Measurements from ENCODE around the gene FAM117A.

The FAM117A gene

GRCh38 chr17:49723423-49723822 is 40.5 kb downstream of the FAM117A start:
- in situ Hi-C loops (cut with MboI; ENCODE audit: low pct_unique_long_range_greater_than_20kb, low sequenced_read_pairs, unreplicated experiment), result loop anchor here (25.0 kb wide), 1 partner anchor 264 kb away; the partner anchor contains the start of gene DLX3
- no peak for DNase-seq (ENCODE audit: low spot score)
- TF ChIP-seq, protein P1, sequence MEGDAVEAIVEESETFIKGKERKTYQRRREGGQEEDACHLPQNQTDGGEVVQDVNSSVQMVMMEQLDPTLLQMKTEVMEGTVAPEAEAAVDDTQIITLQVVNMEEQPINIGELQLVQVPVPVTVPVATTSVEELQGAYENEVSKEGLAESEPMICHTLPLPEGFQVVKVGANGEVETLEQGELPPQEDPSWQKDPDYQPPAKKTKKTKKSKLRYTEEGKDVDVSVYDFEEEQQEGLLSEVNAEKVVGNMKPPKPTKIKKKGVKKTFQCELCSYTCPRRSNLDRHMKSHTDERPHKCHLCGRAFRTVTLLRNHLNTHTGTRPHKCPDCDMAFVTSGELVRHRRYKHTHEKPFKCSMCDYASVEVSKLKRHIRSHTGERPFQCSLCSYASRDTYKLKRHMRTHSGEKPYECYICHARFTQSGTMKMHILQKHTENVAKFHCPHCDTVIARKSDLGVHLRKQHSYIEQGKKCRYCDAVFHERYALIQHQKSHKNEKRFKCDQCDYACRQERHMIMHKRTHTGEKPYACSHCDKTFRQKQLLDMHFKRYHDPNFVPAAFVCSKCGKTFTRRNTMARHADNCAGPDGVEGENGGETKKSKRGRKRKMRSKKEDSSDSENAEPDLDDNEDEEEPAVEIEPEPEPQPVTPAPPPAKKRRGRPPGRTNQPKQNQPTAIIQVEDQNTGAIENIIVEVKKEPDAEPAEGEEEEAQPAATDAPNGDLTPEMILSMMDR (IDR thresholded peaks at IDR 0.05; ENCODE audit: extremely low read depth, insufficient read depth, missing control alignments), result no peak

- no peak for DNase-seq (ENCODE audit: low spot score)
- in situ Hi-C loops (cut with MboI; ENCODE audit: low pct_unique_long_range_greater_than_20kb, low sequenced_read_pairs, unreplicated experiment), result loop anchor here (25.0 kb wide), 1 partner anchor 265 kb away; the partner anchor contains the start of gene DLX3
- TF ChIP-seq, protein P1 (IDR thresholded peaks at IDR 0.05; ENCODE audit: extremely low read depth, insufficient read depth, missing control alignments), result no peak
Measured at GRCh38 chr17:49722066-49722465, 41.9 kb downstream of the FAM117A start.

DNA sequence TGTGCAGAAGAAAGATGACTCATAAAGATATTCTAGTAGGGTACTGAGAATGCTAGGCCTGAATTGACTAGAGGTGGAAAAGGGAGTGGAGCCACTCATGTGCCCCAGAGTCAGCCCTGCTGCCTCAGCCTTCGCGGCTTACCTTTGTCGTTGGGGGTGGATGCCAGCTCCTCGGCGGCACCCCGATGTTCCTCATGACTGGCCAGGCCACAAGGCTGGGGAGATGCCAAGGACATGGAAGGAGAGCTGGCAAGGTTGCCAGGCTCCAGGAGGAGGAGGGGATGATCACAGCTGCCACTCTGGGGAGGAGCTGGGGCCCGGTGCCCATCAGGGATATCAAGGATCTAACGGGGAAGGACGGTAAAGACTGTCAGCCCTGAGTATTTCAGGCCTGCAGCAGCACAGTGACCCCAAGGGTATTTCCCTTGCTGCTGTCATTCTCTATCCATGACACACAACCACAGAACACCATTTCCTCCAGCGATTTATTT is 46.5 kb downstream of the FAM117A start:
- TF ChIP-seq, protein P1 (IDR thresholded peaks at IDR 0.05; ENCODE audit: extremely low read depth, insufficient read depth, missing control alignments), result no peak
- in situ Hi-C loops (cut with MboI; ENCODE audit: low pct_unique_long_range_greater_than_20kb, low sequenced_read_pairs, unreplicated experiment), result loop anchor here (25.0 kb wide), 1 partner anchor 270 kb away; the partner anchor contains the start of gene DLX3
- DNase-seq (ENCODE audit: low spot score), result no peak

- in situ Hi-C loops (cut with MboI; ENCODE audit: low pct_unique_long_range_greater_than_20kb, low sequenced_read_pairs, unreplicated experiment), result loop anchor here (25.0 kb wide), 1 partner anchor 270 kb away; the partner anchor contains the start of gene DLX3
- TF ChIP-seq, protein P1 (IDR thresholded peaks at IDR 0.05; ENCODE audit: extremely low read depth, insufficient read depth, missing control alignments), result no peak
- no peak for DNase-seq (ENCODE audit: low spot score)
Measured at GRCh38 chr17:49716668-49717364, 47.1 kb downstream of the FAM117A start.

- DNase-seq (ENCODE audit: low spot score), result no peak
- in situ Hi-C loops (cut with MboI; ENCODE audit: low pct_unique_long_range_greater_than_20kb, low sequenced_read_pairs, unreplicated experiment), result loop anchor here (25.0 kb wide), 1 partner anchor 272 kb away; the partner anchor contains the start of gene DLX3
- TF ChIP-seq, protein P1 (IDR thresholded peaks at IDR 0.05; ENCODE audit: extremely low read depth, insufficient read depth, missing control alignments), result no peak
Measured at GRCh38 chr17:49715717-49716279, 48.1 kb downstream of the FAM117A start.

DNA sequence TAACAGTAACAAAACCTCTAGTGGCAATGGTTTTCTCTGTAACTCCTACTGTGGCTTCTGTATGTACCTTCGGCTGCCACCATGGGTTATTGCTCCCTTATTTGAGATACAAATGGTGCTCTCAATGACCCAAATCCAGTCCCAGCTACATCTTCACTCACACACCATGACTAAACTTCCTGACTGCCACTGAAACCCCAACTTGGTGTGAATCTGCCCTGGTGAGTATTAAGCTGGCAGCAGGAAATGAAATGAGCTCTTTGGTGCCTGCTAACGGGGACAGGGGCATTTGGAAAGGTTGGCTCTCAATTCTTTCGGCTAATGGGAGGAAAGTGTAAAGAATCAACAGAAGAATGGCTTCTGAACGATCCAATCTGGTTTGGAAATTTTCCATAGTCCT is 48.7 kb downstream of the FAM117A start:
- TF ChIP-seq, protein P1 (IDR thresholded peaks at IDR 0.05; ENCODE audit: extremely low read depth, insufficient read depth, missing control alignments), result no peak
- no peak for DNase-seq (ENCODE audit: low spot score)
- in situ Hi-C loops (cut with MboI; ENCODE audit: low pct_unique_long_range_greater_than_20kb, low sequenced_read_pairs, unreplicated experiment), result loop anchor here (25.0 kb wide), 1 partner anchor 272 kb away; the partner anchor contains the start of gene DLX3

All from GM13977 (cell line).